Erythroblast (primary cell): Measurements from ENCODE around the gene FA2H.

ENCODE experiments used
- GATA1 ChIP-seq: IDR thresholded peaks from 2 replicates; pipeline ENCODE4 v1.6.1; 2011; ENCODE audit warnings: low read depth, mild to moderate bottlenecking, control low read depth, low read length, moderate library complexity
- POLR2A ChIP-seq: IDR thresholded peaks from 2 replicates; pipeline ENCODE4 v1.6.1; 2011; ENCODE audit warnings: mild to moderate bottlenecking, low read length

DNA sequence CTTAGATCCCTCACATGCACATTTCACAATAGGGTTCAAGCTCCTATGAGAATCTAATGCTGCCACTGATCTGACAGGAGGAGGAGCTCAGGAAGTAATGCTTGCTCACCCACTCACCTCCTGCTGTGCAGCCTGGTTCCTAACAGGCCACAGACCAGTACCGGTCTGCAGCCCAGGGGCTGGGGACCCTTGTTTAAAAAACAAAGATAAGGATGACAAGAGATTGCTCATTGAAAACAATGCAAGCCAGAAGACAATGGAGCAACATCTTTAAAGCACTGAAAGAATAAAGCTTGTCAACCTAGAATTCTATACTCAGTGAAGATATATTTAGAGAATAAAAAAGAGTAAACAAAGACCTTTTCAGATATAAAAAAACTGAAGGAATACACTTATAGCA lies 22.8 kb upstream of the FA2H start:
- TF ChIP-seq POLR2A (no peak), GATA1 (no peak)
